GM18907 (cell line): ENCODE results near the gene ACSS2.

ENCODE experiments used
- ATAC-seq: cut with Tn5 transposase; IDR thresholded peaks from one replicate; pipeline ENCODE4 v1.9.1; 2021; ENCODE audit warnings: mild to moderate bottlenecking, moderate library complexity; ENCODE audit not compliant: unreplicated experiment

Gene ACSS2

GRCh38 chr20:34904202-34904621 lies 27.8 kb downstream of the ACSS2 start:
- ATAC-seq = no peak

- ATAC-seq = no peak
Measured at GRCh38 chr20:34907616-34908469, 31.4 kb downstream of the ACSS2 start.

- ATAC-seq = no peak
Measured at GRCh38 chr20:34915131-34915530, 38.7 kb downstream of the ACSS2 start.

GRCh38 chr20:34915749-34916455 lies 39.5 kb downstream of the ACSS2 start:
- ATAC-seq = no peak

- no peak for ATAC-seq
Measured at GRCh38 chr20:34916774-34917354, 40.5 kb downstream of the ACSS2 start.

- no peak for ATAC-seq
Measured at GRCh38 chr20:34920055-34920454, 43.6 kb downstream of the ACSS2 start.

GRCh38 chr20:34921436-34921835 lies 45.0 kb downstream of the ACSS2 start:
- ATAC-seq = no peak

- ATAC-seq = no peak
Measured at GRCh38 chr20:34922654-34923381, 46.4 kb downstream of the ACSS2 start.

- ATAC-seq = no peak
Measured at GRCh38 chr20:34923414-34923813, 47.0 kb downstream of the ACSS2 start.

- no peak for ATAC-seq
Measured at GRCh38 chr20:34925341-34925740, 48.9 kb downstream of the ACSS2 start.

GRCh38 chr20:34925981-34926380 lies 49.6 kb downstream of the ACSS2 start:
- no peak for ATAC-seq

- ATAC-seq = no peak
Measured at GRCh38 chr20:34926581-34926980, 50.2 kb downstream of the ACSS2 start.

- ATAC-seq = no peak
Measured at GRCh38 chr20:34927736-34928135, 51.3 kb downstream of the ACSS2 start.

GRCh38 chr20:34928411-34928810 lies 52.0 kb downstream of the ACSS2 start:
- ATAC-seq = no peak

- ATAC-seq = no peak
Measured at GRCh38 chr20:34931771-34932170, 55.4 kb downstream of the ACSS2 start.

- ATAC-seq = no peak
Measured at GRCh38 chr20:34938466-34939163, 62.2 kb downstream of the ACSS2 start.

GRCh38 chr20:34940081-34940481 lies 63.7 kb downstream of the ACSS2 start:
- ATAC-seq = no peak

GRCh38 chr20:34941226-34941625 lies 64.8 kb downstream of the ACSS2 start:
- ATAC-seq = no peak

GRCh38 chr20:34942301-34942700 lies 65.9 kb downstream of the ACSS2 start:
- no peak for ATAC-seq

- ATAC-seq = no peak
Measured at GRCh38 chr20:34943808-34944567, 67.6 kb downstream of the ACSS2 start.
